SW480 (cell line): ENCODE results near the gene PLK3.
A peak's percentile ranks its signal among the peaks of the same experiment; 100 is the strongest.
"Not testable (repeated sequence)": the region's sequence is repeated elsewhere in the genome, so short reads cannot be mapped to it uniquely, and the experiment has no call there.

Experiments
- DNase-seq: peaks from one replicate; pipeline ENCODE4 v3.0.0-alpha.2; 2016; ENCODE audit warnings: low spot score

PLK3 gene

GRCh38 chr1:44799770-44800584 is at the start of gene PLK3:
Gene PLK3 (plus strand): TSS chr1:44800377. CDS start chr1:44800464, 87 bp downstream.
- peak; percentile 97 for DNase-seq

GRCh38 chr1:44757420-44757819 is 42.8 kb upstream of the PLK3 start:
- DNase-seq: no peak

DNA sequence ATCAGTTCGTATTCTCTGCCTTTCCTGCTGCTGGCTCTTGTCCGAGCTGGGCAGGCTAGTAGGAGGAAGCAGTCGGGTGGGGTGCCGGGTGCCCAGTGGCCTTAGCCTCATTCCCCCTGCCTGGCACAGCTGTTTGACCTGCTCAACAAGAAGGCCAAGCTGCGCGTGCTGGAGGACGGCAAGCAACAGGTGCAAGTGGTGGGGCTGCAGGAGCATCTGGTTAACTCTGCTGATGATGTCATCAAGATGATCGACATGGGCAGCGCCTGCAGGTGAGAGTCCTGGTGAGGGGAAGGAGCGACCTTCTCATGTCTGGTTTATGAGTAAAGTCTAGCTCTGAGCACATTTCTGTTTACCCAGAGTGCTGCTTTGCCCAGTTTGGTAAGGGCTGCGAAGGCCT is 41.1 kb upstream of the PLK3 start:
- DNase-seq: no peak

GRCh38 chr1:44760876-44761275 is 39.3 kb upstream of the PLK3 start:
- no peak for DNase-seq

GRCh38 chr1:44766421-44766820 is 33.8 kb upstream of the PLK3 start:
- DNase-seq: not testable (repeated sequence)

GRCh38 chr1:44775078-44775929 is 24.9 kb upstream of the PLK3 start, which contains the start of gene RPS8:
Gene RPS8 (plus strand): TSS chr1:44775540. CDS start chr1:44775597, 57 bp downstream.
- peak; percentile 90 for DNase-seq

DNA sequence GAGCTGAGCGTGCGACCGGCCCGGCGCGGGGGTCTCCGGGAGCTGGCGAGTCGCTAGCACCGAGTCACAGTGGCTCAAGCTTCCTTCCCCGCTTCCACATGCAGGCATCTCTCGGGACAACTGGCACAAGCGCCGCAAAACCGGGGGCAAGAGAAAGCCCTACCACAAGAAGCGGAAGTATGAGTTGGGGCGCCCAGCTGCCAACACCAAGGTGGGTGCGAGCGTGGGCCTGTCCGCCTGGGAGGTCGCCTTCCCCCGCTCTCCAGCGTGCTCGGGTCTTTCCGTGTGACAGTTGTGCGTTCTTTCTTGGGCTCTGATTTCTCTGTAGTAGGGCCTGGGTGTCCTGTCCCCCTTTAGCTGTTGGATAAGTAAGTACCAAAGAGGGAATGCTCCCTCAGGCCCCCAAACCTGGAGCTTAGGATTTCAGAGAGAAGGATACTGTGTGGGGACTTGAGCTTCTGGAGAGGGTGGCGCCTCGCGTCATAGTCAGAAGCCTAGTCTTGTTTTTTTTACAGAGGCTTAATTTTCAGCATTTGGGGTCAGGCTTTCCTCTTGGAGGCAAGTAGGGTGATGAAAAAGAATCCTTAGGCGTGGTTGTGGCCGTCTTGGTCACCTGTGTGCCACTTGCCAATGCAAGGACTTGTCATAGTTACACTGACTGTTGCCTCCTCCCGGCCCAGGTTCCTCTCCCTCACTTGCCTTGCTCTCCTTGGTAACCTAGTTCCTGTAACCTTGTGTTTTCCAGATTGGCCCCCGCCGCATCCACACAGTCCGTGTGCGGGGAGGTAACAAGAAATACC is 24.0 kb upstream of the PLK3 start:
- no peak for DNase-seq

- DNase-seq: no peak
Measured at GRCh38 chr1:44776730-44777068, 23.5 kb upstream of the PLK3 start.

DNA sequence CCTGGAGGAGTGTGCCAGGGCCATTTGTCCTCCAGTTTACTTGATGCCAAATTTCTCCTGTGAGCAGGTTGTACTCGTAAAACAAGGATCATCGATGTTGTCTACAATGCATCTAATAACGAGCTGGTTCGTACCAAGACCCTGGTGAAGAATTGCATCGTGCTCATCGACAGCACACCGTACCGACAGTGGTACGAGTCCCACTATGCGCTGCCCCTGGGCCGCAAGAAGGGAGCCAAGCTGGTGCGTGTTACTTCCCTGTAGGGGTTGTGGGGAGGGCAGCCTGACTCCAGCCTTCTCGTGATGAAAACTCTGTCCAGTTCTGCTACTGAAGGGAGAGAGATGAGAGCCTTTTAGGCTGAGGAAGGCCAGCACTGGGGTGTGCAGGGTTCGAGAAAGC is 22.6 kb upstream of the PLK3 start:
- no peak for DNase-seq

GRCh38 chr1:44777969-44778635 is 22.1 kb upstream of the PLK3 start:
- no peak for DNase-seq

DNA sequence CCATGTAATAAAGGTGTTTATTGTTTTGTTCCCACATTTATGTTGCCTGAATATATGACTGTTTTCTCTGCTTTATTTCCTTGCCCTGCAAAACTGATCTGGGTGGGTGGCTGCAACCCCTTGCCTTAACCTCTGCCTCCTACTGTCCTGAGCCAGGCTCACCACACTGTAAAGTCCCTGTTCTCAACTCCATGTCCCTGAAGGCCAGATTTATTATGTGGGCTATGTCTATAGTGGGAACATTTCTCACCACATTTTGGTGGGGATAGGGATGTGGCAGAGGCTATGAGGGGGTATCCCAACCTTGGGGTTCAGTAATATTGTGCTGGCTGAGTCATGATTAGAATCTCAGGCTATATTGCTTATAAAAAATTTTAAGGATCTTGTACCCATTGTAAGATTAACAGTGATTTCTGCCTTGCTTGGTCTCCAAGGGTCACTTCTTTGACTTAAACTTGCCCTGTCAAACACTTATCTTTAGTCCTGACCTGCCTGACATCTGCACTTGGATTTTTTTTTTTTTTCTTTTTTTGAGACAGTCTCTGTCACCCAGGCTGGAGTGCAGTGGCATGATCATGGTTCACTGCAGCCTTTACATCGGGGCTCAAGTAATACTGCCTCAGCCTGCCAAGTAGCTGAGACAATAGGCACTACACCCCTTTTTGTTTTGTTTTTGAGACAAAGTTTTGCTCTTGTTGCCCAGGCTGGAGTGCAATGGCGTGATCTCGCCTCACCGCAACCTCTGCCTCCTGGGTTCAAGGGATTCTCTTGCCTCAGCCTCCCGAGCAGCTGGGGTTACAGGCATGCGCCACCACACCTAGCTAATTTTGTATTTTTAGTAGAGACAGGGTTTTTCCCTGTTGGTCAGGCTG is 21.2 kb upstream of the PLK3 start:
- DNase-seq: no peak

- DNase-seq: no peak
Measured at GRCh38 chr1:44780583-44781121, 19.5 kb upstream of the PLK3 start.

DNA sequence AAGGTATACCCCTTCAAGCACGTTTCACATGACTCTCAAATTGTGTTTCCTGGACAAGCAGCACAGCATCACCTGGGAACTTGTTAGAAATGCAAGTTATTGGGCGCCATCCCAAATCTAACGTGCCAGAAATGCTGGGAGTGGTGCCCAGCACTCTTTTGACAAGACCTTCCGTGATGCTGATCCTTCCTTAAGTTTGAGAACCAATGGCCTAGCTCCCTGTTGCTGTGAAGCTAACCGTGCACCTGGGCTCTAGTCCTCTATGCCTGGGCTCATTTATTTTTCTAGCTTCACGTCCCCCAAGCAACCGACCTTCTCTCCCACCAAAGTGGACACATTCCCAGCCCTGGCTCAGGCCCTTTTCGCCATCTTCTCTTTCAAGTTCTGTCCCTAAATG is 16.5 kb upstream of the PLK3 start:
- no peak for DNase-seq

GRCh38 chr1:44784094-44785028 is 15.8 kb upstream of the PLK3 start:
- DNase-seq: no peak

- no peak for DNase-seq
Measured at GRCh38 chr1:44785029-44785380, 15.2 kb upstream of the PLK3 start.

- no peak for DNase-seq
Measured at GRCh38 chr1:44785501-44786137, 14.6 kb upstream of the PLK3 start.

- DNase-seq: peak; percentile 67
Measured at GRCh38 chr1:44786138-44786840, 13.9 kb upstream of the PLK3 start.

DNA sequence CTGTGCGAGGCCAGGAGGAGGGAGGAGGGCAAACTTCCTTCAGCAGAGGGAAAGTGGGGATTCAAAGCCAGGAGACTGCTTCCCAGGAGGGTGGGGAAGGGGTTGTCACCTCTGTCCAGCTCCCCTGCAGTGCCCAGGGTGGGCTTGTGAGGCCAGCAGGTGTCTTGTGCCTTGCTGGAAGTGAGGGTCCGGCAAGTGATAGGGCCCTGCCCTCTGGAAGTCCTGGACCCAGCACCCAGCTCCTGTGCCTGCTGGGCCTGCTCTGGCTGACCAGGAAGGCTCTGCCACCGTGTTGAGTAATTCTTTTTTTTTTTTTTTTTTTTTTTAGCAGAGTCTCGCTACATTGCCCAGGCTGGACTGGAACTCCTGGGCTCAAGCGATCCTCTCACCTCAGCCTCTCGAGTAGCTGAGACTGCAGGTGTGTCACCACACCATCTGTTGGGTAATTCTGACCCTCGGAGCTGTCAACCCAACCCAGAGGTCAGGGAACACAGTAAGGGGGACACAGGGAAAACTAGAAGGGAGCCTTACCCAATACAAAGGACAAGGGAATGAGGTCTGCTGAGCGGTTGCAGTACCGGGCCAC is 13.2 kb upstream of the PLK3 start:
- no peak for DNase-seq
